Natural killer cell treated with Interleukin-12 subunit alpha and Interleukin-12 subunit beta and Interleukin-15 and Interleukin-18, amount 100 ng/mL, for 72 hours (primary cell): ENCODE results near the gene SEPTIN5. TPM values are rescaled to one million over a fixed set of nuclear protein-coding genes. Genes with fewer than 3 reads are reported as not detected.
A peak's percentile ranks its signal among the peaks of the same experiment; 100 is the strongest.

Experiments used
- ATAC-seq, 2 donors: fragments of 150-1000 bp; cut with Tn5 transposase in 1 of 2; sonication (Bioruptor Pico), chemical (Tn5 transposase) in 1 of 2; 2 replicates each; pipeline ENCODE4 v1.10.0; 2021
- DNase-seq: peaks from one replicate; pipeline ENCODE4 v3.0.0; 2022; ENCODE audit warnings: low spot score
- H3K27ac Mint-ChIP-seq, 2 donors: 1 replicate in 1 of 2; 2 replicates in 1 of 2; pipeline ENCODE4 v1.8.0; 2022; ENCODE audit warnings: mixed read lengths in 2 of 2, mild to moderate bottlenecking in 1 of 2, moderate library complexity in 1 of 2
- H3K27me3 Mint-ChIP-seq, 2 donors: 1 replicate in 1 of 2; 2 replicates in 1 of 2; pipeline ENCODE4 v1.8.0; 2022; ENCODE audit warnings: mixed read lengths in 2 of 2
- H3K36me3 Mint-ChIP-seq: one replicate; pipeline ENCODE4 v1.8.0; 2022; ENCODE audit warnings: mixed read lengths
- H3K4me1 Mint-ChIP-seq, 2 donors: 1 replicate in 1 of 2; 2 replicates in 1 of 2; pipeline ENCODE4 v1.8.0; 2022; ENCODE audit warnings: low read depth in 2 of 2, mixed read lengths in 2 of 2, mild to moderate bottlenecking in 1 of 2
- H3K4me3 Mint-ChIP-seq: one replicate; pipeline ENCODE4 v1.8.0; 2022; ENCODE audit warnings: mixed read lengths
- H3K9me3 Mint-ChIP-seq: 2 replicates; pipeline ENCODE4 v1.8.0; 2022; ENCODE audit warnings: mixed read lengths
- total RNA-seq, 2 donors: library from RNA; stranded (reverse); gene quantifications; one replicate each; pipeline ENCODE4 v1.2.3, GENCODE V29; 2022

SEPTIN5 gene
- total RNA-seq, 2 donors from 2014 or later = not detected

DNA sequence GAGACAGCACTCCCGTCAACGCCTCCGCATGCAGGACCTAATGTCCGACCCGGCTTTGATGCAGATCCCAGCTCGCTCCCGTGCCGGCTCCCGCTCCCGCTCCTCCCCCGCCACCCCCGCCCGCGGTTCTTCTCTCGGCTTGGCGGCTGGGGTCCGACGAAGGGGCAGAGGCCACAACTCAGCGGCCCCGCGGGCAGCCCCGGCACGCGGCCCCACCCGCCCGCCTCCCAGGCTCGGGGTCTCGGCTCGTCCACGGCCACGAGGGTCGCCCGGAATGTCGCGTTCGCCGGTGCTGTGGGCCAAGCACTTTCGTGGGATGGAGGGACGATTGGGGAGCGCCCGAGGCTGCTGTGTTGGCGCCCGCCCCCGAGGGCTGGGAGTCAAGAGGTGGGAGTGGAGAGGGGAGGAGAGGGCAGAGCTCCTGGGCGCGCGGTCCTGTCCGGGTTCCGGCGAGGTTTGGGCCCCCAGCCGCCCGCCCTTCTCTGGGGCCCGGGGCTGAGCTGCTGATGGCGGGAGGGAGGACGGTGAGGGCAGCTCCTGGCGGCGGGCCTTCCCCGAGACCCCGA is 40.9 kb downstream of the SEPTIN5 start:
- H3K4me1 Mint-ChIP-seq = peaks cover 9 to 17% of the 10 kb centered on the region in 2 donors
- H3K9me3 Mint-ChIP-seq = no peaks in the 10 kb centered on the region
- peaks cover 33 to 36% of the 10 kb centered on the region in 2 donors for H3K27me3 Mint-ChIP-seq
- no peak overlapping the region for H3K4me3 Mint-ChIP-seq
- ATAC-seq (no peak), DNase-seq (no peak)
- no peak overlapping the region for H3K27ac Mint-ChIP-seq
- peaks cover 6% of the 10 kb centered on the region for H3K36me3 Mint-ChIP-seq

DNA sequence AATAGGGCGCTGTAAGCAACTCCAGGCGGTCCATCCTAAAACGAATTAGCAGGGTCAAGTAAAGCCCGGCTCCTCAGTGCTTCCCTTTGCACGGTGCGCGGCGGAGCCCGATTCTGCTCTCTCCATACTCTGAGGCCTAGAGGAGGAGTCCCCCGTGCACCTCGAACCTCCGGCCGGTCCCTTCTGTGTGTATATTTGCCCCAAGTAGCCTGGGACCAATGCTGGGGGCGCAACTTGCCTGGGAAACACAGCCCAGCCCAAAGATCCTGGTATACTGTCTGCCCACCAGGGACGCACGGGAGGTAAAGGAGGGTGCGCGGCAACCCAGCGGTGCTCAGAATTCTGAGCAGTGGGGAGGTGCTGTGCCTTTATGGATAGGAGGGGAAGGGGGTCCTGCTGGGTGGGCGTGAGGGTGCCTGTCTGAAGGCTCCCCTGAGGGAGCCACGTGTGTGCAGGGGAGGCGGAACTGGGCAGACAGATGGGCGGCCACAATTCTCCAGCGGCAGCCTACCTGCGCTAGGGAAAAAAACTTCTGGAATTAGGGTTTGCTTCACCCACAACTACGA is 41.5 kb downstream of the SEPTIN5 start:
- H3K4me1 Mint-ChIP-seq = peaks cover 12 to 18% of the 10 kb centered on the region in 2 donors
- no peaks in the 10 kb centered on the region for H3K9me3 Mint-ChIP-seq
- ATAC-seq (no peak), DNase-seq (no peak)
- H3K27ac Mint-ChIP-seq = no peak overlapping the region
- peaks cover 36 to 38% of the 10 kb centered on the region in 2 donors for H3K27me3 Mint-ChIP-seq
- H3K36me3 Mint-ChIP-seq = peaks cover 9% of the 10 kb centered on the region
- H3K4me3 Mint-ChIP-seq = no peak overlapping the region

DNA sequence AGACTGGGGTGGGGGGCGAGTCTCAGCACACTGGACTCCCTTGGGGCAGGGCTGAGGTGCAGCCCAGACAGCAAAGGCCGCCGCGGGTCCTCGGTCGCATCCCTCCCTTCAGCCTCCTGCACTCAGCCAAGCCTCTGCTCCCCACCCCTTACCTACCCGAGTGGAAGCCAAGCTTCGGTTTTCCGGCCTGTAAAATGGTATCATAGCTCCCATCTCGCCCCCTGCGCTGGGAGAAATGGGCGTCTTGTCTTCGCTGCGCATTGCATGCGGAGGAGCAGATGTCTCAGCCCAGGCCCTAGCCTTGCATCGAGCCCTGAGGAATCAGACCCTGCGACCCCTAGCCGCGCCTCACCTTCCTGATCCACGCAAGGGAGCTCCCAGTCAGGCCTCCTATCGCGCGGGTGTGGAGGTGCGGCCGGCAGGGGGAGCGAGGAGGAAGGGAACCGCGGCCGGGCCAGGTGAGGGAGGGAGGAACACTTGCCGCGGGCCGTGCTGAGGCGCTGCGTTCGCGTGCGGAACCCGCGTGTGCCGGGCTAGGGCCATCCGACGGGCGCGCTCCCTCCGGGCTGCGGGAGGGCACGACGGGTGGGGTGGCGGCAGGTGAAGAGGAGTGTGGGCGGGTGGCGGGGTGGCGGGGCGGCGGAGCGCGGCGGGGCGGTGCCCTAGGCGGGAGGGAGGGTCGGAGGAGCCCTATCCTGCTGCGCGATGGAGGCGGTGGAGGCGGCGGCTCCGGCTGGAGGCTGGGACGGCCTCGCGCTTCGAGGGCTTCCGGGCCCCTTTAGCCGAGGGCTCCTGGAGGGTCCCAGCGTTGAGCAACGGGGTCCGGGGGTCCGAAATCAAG is 42.2 kb downstream of the SEPTIN5 start:
- H3K27me3 Mint-ChIP-seq = peaks cover 36 to 39% of the 10 kb centered on the region in 2 donors
- no peaks in the 10 kb centered on the region for H3K9me3 Mint-ChIP-seq
- no peak overlapping the region for H3K27ac Mint-ChIP-seq
- H3K36me3 Mint-ChIP-seq = peaks cover 9% of the 10 kb centered on the region
- peaks cover 12 to 19% of the 10 kb centered on the region in 2 donors for H3K4me1 Mint-ChIP-seq
- H3K4me3 Mint-ChIP-seq = no peak overlapping the region
- ATAC-seq (no peak), DNase-seq (no peak)

DNA sequence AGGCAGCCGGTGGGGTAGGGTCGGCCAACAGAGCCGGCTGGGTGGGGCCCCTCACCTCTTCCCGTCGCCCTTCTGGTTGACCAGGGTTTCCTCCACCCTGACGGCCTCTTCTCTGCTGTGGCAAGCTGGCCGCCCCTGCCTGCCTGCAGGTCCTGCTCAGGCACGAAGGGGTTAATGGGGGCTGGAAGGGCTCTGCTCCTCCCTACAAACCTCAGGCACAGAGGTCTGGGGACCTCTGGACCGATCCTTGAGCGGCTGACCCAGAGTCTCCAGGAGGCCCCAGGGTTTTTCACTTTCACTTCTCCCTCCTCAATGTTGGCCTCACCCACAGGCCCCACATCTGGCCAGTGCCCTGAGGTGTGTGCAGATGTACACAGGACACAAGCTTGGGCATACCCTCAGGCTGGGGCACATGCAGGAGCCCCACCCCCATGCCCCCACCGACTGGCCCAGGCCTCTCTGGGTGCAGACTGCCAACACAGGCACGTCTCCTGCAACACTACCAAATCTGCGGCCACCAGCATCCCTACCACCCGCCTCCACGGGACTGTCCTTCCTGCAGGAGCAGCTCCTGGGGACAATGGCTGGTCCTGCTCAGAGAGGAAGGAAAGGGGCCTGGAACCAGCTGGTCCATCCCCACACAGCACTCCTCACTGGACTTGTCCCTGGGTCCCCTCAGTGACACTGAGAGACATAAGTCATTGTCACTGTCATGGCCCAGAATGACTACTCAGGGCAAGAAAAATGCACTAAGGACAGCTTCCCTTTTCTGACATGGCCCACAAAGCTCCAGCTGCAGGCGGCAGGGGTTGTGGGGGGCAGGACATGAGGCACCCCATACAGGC is 43.1 kb downstream of the SEPTIN5 start:
- ATAC-seq (no peak), DNase-seq (no peak)
- Mint-ChIP-seq H3K4me1 (peaks cover 12 to 20% of the 10 kb centered on the region in 2 donors), H3K4me3 (peak overlapping the region; percentile 15), H3K27ac (no peak overlapping the region), H3K36me3 (peaks cover 9% of the 10 kb centered on the region), H3K27me3 (peaks cover 36 to 43% of the 10 kb centered on the region in 2 donors), H3K9me3 (no peaks in the 10 kb centered on the region)

DNA sequence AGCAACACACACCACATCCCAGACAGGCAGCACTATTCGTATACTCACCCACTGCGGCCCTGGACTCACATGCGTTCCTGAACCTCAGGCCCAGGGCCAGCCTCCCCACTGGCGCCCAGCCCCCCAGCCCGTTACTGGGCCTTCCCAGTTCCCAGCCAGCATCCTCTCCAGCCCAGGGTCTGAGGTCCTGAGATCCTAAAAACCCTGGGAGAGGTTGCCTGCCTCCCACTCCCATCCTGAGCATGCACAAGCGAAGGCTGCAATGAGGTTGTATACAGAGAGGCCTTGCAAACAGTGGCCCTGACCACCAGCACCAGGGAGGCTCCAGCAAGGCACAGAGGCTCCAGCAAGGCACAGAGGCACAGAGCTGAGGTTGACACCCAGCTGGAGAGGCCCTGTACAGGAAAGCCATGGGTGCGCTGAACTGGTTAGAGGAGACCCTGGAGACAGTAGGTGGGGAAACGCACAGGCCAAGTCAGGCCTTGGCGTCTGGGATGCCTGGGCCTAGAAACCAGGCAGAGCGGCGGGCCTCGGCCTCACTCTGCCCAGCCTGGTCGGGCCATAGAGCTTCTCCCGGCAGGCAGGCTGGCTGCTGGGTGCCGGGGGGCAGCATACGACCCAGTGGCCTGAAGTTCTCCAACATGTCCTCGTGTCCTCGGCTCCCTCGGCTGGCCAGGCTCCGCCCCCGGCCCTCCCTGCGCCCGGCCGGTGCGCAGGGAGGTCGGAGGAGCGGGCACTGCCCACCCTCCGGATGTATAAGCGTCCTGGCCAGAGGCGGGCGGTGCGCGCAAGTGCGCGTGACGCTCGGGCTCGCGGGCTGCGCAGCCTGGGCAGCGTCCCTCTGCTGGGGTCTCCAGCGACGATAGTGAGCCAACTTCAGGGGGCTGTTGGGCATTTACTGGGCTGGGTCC is 43.9 kb downstream of the SEPTIN5 start:
- ATAC-seq (no peak), DNase-seq (no peak)
- H3K36me3 Mint-ChIP-seq = peaks cover 9% of the 10 kb centered on the region
- H3K4me3 Mint-ChIP-seq = no peak overlapping the region
- H3K4me1 Mint-ChIP-seq = peaks cover 12 to 20% of the 10 kb centered on the region in 2 donors
- H3K9me3 Mint-ChIP-seq = no peaks in the 10 kb centered on the region
- H3K27me3 Mint-ChIP-seq = peaks cover 29 to 38% of the 10 kb centered on the region in 2 donors
- no peak overlapping the region for H3K27ac Mint-ChIP-seq

DNA sequence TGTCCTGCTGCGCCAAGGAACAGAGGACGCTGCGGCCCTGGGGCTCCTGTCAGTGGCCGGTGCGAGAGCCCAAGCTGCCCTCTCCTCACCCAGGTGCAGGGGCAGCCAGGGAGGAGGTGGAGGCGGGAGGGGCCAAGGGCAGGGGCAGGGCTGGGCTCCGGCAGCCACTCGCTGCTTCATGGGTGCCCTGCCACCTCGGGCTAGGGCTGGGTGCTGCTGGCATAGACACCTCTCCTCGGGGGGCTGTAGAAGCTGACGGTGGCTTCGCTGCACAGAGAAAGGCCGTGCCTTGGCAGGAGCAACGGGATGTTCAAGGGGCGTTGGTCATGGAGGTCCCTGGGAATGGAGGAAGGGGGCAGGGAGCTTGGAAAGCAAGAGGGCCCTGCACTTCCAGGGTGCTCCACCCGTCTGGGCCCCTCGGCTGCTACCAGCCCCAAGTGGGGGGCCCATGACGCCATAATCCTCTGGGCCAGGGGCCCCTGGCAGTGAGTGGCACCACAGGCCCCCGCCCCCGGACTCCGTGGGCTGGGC is 44.7 kb downstream of the SEPTIN5 start:
- no peaks in the 10 kb centered on the region for H3K9me3 Mint-ChIP-seq
- peaks cover 9% of the 10 kb centered on the region for H3K36me3 Mint-ChIP-seq
- no peak overlapping the region for H3K4me3 Mint-ChIP-seq

DNA sequence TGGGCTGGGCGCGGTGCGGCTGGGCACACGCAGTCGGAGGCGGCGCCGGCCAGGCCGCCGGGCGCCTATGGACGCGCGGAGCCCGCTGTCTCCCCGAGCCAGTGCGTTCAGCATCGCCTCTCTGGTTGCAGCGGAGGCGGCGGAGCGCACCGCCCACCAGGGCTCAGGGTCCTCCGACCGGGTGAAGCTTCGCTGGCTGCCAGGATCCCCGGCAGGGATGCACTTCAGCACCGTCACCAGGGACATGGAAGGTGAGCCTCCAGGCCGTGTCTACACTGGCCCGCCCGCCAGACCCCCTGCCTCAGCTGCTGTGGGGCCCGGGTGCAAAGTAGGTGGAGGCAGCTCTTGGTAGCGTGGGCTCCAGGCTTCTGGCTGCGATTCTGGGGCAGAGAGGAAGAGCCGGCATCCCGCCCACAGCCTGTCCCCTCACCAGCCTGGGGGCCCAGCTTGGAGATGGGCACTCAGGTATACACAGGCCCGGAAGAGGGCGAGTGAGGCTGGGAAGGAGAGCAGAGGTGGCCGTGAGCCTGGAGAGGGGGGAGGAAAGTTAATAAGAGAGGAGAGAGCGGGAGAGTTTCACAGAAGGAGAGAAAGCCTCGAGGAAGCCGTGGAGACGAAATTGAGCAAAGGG is 45.2 kb downstream of the SEPTIN5 start:
- no peaks in the 10 kb centered on the region for H3K9me3 Mint-ChIP-seq
- peaks cover 23 to 32% of the 10 kb centered on the region in 2 donors for H3K27me3 Mint-ChIP-seq
- H3K4me1 Mint-ChIP-seq = peaks cover 12 to 20% of the 10 kb centered on the region in 2 donors
- DNase-seq (no peak), ATAC-seq (no peak)
- peak overlapping the region in 1 of 2 donors; percentile 43 for H3K27ac Mint-ChIP-seq
- H3K4me3 Mint-ChIP-seq = peak overlapping the region; percentile 75
- H3K36me3 Mint-ChIP-seq = peaks cover 9% of the 10 kb centered on the region

More for the DNA sequence above, 44.7 kb downstream of the SEPTIN5 start:
- DNase-seq = no peak
- H3K4me1 Mint-ChIP-seq = peaks cover 12 to 20% of the 10 kb centered on the region in 2 donors
- no peak for ATAC-seq
- H3K27ac Mint-ChIP-seq = no peak overlapping the region
- peaks cover 27 to 38% of the 10 kb centered on the region in 2 donors for H3K27me3 Mint-ChIP-seq

DNA sequence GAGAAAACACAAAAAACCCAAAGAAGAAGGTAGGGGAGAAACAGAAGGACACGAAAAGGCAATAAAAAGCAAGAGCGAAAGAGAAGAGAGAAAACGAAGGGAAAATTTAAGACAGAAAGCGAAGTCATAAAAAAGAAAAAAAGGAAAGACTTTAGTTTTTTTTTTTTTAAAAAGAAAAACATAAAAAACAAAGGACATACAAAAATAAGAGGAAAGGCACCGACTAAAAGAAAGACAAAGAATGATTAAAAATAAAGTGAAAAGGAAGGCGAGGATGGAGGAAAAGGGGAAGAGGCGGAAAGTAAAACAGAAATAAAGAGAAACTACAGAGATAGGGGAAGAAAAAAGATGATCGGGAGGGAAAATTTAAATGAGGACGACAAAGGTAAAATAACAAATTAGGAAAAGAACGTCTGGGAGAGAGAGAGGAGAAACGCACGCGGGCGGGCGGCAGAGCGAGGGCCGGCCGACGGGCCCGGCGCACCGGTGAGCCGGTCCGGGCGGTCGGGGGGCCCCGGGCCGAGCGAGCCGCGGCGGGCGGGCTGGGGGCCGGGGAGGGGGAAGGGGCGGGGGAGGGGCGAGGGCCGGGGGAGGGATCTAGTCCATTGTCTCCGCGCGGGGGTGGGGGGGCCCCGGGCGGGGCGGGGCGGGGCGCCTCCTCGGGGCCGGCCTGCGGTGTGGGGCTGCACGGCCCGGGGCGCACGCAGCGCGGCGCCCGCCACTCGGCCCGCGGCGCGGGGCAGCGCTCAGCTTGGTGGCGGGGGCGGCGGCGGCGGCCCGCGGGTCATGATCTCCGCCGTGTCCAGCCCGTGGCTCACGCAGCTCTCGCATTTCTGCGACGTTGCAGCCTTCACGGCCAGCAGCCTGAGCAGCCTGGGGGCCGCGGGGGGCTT is 46.0 kb downstream of the SEPTIN5 start, which contains the start of gene TBX1:
TSS of gene TBX1 (plus strand) at position 721 of the 893 bp plus-strand sequence. CDS start at position 787, 66 bp downstream.
- peak within 1 kb of the TSS; percentile 75 for H3K4me3 Mint-ChIP-seq
- peaks cover 9% of the 10 kb centered on the region for H3K36me3 Mint-ChIP-seq
- peak within 1 kb of the TSS in 1 of 2 donors; percentile 43 for H3K27ac Mint-ChIP-seq
- peaks cover 12 to 20% of the 10 kb centered on the region in 2 donors for H3K4me1 Mint-ChIP-seq
- peaks cover 27 to 34% of the 10 kb centered on the region in 2 donors for H3K27me3 Mint-ChIP-seq
- ATAC-seq (no peak), DNase-seq (no peak)
- no peaks in the 10 kb centered on the region for H3K9me3 Mint-ChIP-seq

DNA sequence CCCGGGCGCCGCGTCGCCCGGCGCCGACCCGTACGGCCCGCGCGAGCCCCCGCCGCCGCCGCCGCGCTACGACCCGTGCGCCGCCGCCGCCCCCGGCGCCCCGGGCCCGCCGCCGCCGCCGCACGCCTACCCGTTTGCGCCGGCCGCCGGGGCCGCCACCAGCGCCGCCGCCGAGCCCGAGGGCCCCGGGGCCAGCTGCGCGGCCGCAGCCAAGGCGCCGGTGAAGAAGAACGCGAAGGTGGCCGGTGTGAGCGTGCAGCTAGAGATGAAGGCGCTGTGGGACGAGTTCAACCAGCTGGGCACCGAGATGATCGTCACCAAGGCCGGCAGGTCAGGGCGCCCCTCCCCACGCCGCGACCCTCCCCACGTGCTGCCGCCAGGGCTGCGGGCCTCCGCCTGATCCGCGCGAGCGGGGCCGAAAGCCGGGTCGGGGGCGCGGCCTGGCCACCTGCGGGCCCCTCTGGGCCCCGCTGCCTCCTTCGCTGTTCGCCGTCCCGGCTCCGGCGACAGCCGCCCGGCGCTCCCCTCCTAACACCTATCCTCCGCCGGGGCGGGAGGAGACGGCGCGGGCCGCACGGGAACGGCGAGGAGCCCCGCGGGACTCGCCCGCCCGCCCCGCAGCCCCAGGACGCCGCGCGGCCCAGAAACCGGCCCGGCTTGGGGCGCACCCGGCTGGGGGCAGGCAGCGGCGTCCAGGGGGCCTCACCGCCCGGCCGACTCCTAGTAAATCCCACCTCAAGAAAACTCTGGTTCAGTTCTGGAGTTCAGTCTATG is 46.8 kb downstream of the SEPTIN5 start:
- ATAC-seq (no peak), DNase-seq (no peak)
- Mint-ChIP-seq H3K27me3 (peaks cover 27 to 34% of the 10 kb centered on the region in 2 donors), H3K27ac (no peak overlapping the region), H3K36me3 (peaks cover 9% of the 10 kb centered on the region), H3K9me3 (no peaks in the 10 kb centered on the region), H3K4me1 (peaks cover 12 to 20% of the 10 kb centered on the region in 2 donors), H3K4me3 (peak overlapping the region; percentile 20)

DNA sequence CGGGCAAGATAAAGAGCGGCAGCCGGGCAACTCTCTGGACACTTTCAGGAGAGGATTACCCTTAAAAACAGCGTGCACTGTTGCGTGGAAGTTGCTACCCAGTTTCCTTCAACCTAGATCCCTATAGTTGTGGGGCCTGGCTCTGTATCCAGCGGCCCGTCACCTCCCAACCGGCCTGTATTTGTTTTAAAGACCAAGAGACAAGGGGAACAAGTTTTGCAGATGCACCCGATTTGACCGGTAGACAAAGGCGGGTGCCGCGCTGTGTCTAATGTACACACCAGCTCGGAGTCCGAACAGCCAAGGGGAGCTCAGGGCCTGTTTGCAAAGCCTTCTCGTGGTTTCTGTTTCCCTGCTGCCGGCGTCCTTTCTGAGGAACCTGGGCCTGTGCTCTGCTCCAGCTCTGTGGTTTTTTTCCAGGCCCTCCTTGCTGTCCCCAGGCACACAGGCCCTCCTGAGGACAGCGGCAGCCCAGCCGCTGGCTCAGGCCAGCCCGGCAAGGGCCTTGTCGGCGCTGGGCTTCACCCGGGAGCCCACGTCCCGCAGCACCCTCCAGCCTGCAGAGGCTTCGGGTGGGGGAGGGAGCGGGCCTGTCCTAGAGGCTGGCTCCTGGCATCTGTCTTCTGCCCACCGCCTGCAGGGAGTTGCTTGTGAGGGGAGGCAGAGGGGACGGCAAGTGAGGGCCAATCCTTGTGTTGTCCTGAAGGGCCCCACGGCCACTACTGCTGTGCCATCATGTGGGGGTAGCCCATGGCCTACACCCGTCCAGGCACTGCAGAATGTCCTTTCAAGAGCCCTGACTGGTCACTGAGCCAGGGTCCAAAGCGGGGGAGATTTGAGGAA is 47.6 kb downstream of the SEPTIN5 start:
- DNase-seq (no peak), ATAC-seq (no peak)
- Mint-ChIP-seq H3K36me3 (peaks cover 9% of the 10 kb centered on the region), H3K4me3 (peak overlapping the region; percentile 20), H3K4me1 (peaks cover 12 to 17% of the 10 kb centered on the region in 2 donors), H3K27ac (no peak overlapping the region), H3K27me3 (peaks cover 27 to 32% of the 10 kb centered on the region in 2 donors), H3K9me3 (no peaks in the 10 kb centered on the region)
